WTC11 (cell line): ENCODE results near the gene PRKAR1B. TPM values are rescaled to one million over a fixed set of nuclear protein-coding genes. Genes with fewer than 3 reads are reported as not detected.
A peak's percentile ranks its signal among the peaks of the same experiment; 100 is the strongest.

ENCODE experiments used
- ATAC-seq: fragments of 200-7000 bp; cut with Tn5 transposase; 2 replicates; pipeline ENCODE4 v1.10.0; 2021; ENCODE audit warnings: mild to moderate bottlenecking, moderate library complexity
- CTCF ChIA-PET: fragments of 300-600 bp; sonication (Branson Sonifier 250); formaldehyde crosslinking; loops from one replicate; lab custom pipeline; 2021; ENCODE audit warnings: antibody characterized with exemption; lab: Charles Lee
- POLR2A ChIA-PET: fragments of 350-600 bp; sonication (Branson Sonifier 250); formaldehyde crosslinking; loops from one replicate; lab custom pipeline; 2021; ENCODE audit warnings: antibody characterized with exemption; lab: Charles Lee
- DNase-seq: peaks from one replicate; pipeline ENCODE4 v3.0.0; 2021; ENCODE audit warnings: low spot score
- H3K27ac Mint-ChIP-seq: 2 replicates; pipeline ENCODE4 v1.8.0; 2021; ENCODE audit warnings: mixed read lengths
- H3K27me3 Mint-ChIP-seq: 2 replicates; pipeline ENCODE4 v1.8.0; 2021; ENCODE audit warnings: low read depth, mild to moderate bottlenecking, moderate library complexity, mixed read lengths
- H3K36me3 Mint-ChIP-seq: 2 replicates; pipeline ENCODE4 v1.8.0; 2021; ENCODE audit warnings: mixed read lengths
- H3K4me1 Mint-ChIP-seq: 2 replicates; pipeline ENCODE4 v1.8.0; 2022; ENCODE audit warnings: mixed read lengths
- H3K4me3 Mint-ChIP-seq: 2 replicates; pipeline ENCODE4 v1.8.0; 2021; ENCODE audit warnings: mild to moderate bottlenecking, moderate library complexity, mixed read lengths
- H3K9me3 Mint-ChIP-seq: 2 replicates; pipeline ENCODE4 v1.8.0; 2021; ENCODE audit warnings: mixed read lengths
- ATF2 ChIP-seq: sonication (generic); formaldehyde crosslinking; IDR thresholded peaks from 2 replicates; pipeline ENCODE4 v1.8.1; 2022; ENCODE audit warnings: low read depth, missing genetic modification reagents, borderline replicate concordance
- CBFB ChIP-seq: sonication (generic); formaldehyde crosslinking; IDR thresholded peaks from 2 replicates; pipeline ENCODE4 v1.8.1; 2022; ENCODE audit warnings: mild to moderate bottlenecking, low read depth, missing genetic modification reagents
- CDX4 ChIP-seq: fragments of 250-450 bp; sonication (Bioruptor Pico); IDR thresholded peaks from 2 replicates; pipeline ENCODE4 v1.9.0; 2021; ENCODE audit warnings: moderate library complexity, mild to moderate bottlenecking, inconsistent platforms, borderline replicate concordance
- CTCF ChIP-seq: fragments of 200-600 bp; IDR thresholded peaks from 2 replicates; pipeline ENCODE4 v1.8.0; 2022; ENCODE audit warnings: antibody characterized with exemption
- ELF4 ChIP-seq: sonication (generic); formaldehyde crosslinking; IDR thresholded peaks from 2 replicates; pipeline ENCODE4 v1.8.1; 2022; ENCODE audit warnings: low read depth, mild to moderate bottlenecking, moderate library complexity, missing genetic modification reagents
- EMX1 ChIP-seq: fragments of 250-450 bp; sonication (Bioruptor Pico); IDR thresholded peaks from 2 replicates; pipeline ENCODE4 v1.8.0; 2021; ENCODE audit warnings: mild to moderate bottlenecking
- FOXJ3 ChIP-seq: sonication (generic); formaldehyde crosslinking; IDR thresholded peaks from 2 replicates; pipeline ENCODE4 v1.9.0; 2021; ENCODE audit warnings: missing genetic modification reagents, mild to moderate bottlenecking, borderline replicate concordance
- GTF2I ChIP-seq: fragments of 250-450 bp; sonication (Bioruptor Pico); conservative IDR thresholded peaks from 2 replicates; pipeline ENCODE4 v1.4.0; 2021; ENCODE audit warnings: mild to moderate bottlenecking
- JUN ChIP-seq: sonication (generic); formaldehyde crosslinking; IDR thresholded peaks from 2 replicates; pipeline ENCODE4 v1.8.0; 2023; ENCODE audit warnings: mild to moderate bottlenecking, missing genetic modification reagents
- KAT7 ChIP-seq: sonication (generic); formaldehyde crosslinking; IDR thresholded peaks from 2 replicates; pipeline ENCODE4 v1.8.1; 2023; ENCODE audit warnings: missing genetic modification reagents, mild to moderate bottlenecking, borderline replicate concordance
- NFATC4 ChIP-seq: fragments of 250-450 bp; sonication (Bioruptor Pico); IDR thresholded peaks from 2 replicates; pipeline ENCODE4 v1.9.0; 2021; ENCODE audit warnings: mild to moderate bottlenecking
- NR3C1 ChIP-seq: sonication (generic); formaldehyde crosslinking; conservative IDR thresholded peaks from 2 replicates; pipeline ENCODE4 v1.8.1; 2023; ENCODE audit warnings: low read depth, mild to moderate bottlenecking, missing genetic modification reagents
- OVOL2 ChIP-seq: fragments of 250-450 bp; sonication (Bioruptor Pico); IDR thresholded peaks from 2 replicates; pipeline ENCODE4 v1.9.0; 2021; ENCODE audit warnings: mild to moderate bottlenecking, borderline replicate concordance
- SOX15 ChIP-seq: fragments of 250-450 bp; sonication (Bioruptor Pico); IDR thresholded peaks from 2 replicates; pipeline ENCODE4 v1.9.0; 2021; ENCODE audit warnings: mild to moderate bottlenecking
- SP1 ChIP-seq: sonication (generic); formaldehyde crosslinking; conservative IDR thresholded peaks from 2 replicates; pipeline ENCODE4 v1.8.1; 2022; ENCODE audit warnings: missing genetic modification reagents
- TEAD1 ChIP-seq: sonication (generic); formaldehyde crosslinking; IDR thresholded peaks from 2 replicates; pipeline ENCODE4 v1.8.0; 2022; ENCODE audit warnings: mild to moderate bottlenecking, missing genetic modification reagents
- ZNF121 ChIP-seq: sonication (generic); formaldehyde crosslinking; IDR thresholded peaks from 2 replicates; pipeline ENCODE4 v1.8.0; 2023; ENCODE audit warnings: missing genetic modification reagents
- ZNF219 ChIP-seq: sonication (generic); formaldehyde crosslinking; IDR thresholded peaks from 2 replicates; pipeline ENCODE4 v1.8.0; 2023; ENCODE audit warnings: missing genetic modification reagents, mild to moderate bottlenecking, borderline replicate concordance
- ZNF263 ChIP-seq: sonication (generic); formaldehyde crosslinking; IDR thresholded peaks from 2 replicates; pipeline ENCODE4 v1.8.1; 2022; ENCODE audit warnings: low read depth, mild to moderate bottlenecking, moderate library complexity, missing genetic modification reagents
- ZNF671 ChIP-seq: fragments of 250-450 bp; sonication (Bioruptor Pico); IDR thresholded peaks from 2 replicates; pipeline ENCODE4 v1.8.0; 2021; ENCODE audit warnings: mild to moderate bottlenecking
- total RNA-seq: library from RNA; stranded (reverse); gene quantifications from 3 replicates; pipeline ENCODE4 v1.2.3, GENCODE V29; 2021
- TF ChIP-seq, protein P1 (sequence below): sonication (generic); formaldehyde crosslinking; IDR thresholded peaks from 2 replicates; pipeline ENCODE4 v1.8.0; 2022; ENCODE audit warnings: mild to moderate bottlenecking, missing genetic modification reagents
- TF ChIP-seq, protein P2 (sequence below): fragments of 250-450 bp; sonication (Bioruptor Pico); conservative IDR thresholded peaks from 2 replicates; pipeline ENCODE4 v1.9.0; 2021; ENCODE audit warnings: mild to moderate bottlenecking

PRKAR1B gene
- total RNA-seq, 1 experiment from 2014 or later, result 43.6 TPM

GRCh38 chr7:611281-611810 is 115.7 kb downstream of the PRKAR1B start:
- peak overlapping the region; percentile 93; the same call in 1 of the 2 replicates for H3K27ac Mint-ChIP-seq
- DNase-seq, result no peak
- no peak for TF ChIP-seq CTCF
- TF ChIP-seq ZNF219 (CRISPR knock-in tag), result no peak
- no peak for TF ChIP-seq ZNF671 (CRISPR knock-in tag)
- TF ChIP-seq SOX15 (CRISPR knock-in tag), result no peak
- TF ChIP-seq KAT7 (CRISPR knock-in tag), result no peak
- TF ChIP-seq NR3C1 (CRISPR knock-in tag), result no peak
- TF ChIP-seq, all 79 proteins: peak for 0
- Mint-ChIP-seq H3K27me3 (no peaks in the 10 kb centered on the region), H3K4me3 (no peak overlapping the region), H3K9me3 (peaks cover 4% of the 10 kb centered on the region; the same call in 1 of the 2 replicates), H3K36me3 (no peaks in the 10 kb centered on the region), H3K4me1 (peaks cover 8% of the 10 kb centered on the region)
- ChIA-PET CTCF (interaction anchor here (0.9 kb wide), 1 partner anchor 175 kb away, joined by 5 read pairs; no protein-coding TSS in a partner anchor), POLR2A (no interaction called here)
- no peak for ATAC-seq

DNA sequence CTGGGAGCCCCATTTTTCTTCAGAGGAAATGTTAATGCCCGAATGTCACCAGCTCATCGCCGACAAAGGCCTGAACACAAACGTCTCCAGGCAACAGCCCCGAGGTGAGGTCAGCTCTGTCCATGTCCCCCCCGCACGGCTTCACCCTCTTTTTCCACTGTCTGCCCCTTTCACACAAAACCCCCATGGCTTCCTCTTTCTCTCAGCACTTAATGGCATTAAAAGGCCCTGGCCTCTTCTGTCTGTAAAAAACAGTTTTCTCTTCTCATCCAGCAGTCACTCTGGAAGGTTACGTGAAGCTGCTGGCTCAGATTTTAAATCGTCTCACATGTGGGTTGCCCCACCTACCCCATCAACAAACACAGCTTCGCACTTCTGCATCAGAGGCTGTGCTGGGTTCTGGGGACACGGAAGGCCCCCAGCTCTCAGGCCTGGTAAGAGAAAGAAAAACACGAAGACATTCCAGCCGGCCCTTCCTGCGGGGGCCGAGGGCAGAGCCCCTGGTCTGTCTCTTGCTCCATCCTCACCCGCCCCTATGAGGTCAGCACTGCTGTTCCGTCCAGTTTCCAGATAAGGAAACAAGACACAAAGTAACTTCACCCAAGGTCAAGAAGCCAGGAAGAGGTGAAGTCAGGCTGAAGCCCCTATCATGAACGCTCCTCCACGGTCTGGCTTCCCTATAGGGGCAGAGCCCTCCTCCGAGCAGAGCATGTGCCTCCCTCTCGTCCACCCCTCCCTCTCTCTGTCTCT is 116.4 kb downstream of the PRKAR1B start:
- no peak overlapping the region for H3K4me3 Mint-ChIP-seq
- peak overlapping the region; percentile 93 for H3K27ac Mint-ChIP-seq
- ChIA-PET POLR2A (no interaction called here), CTCF (interaction anchor here (0.7 to 0.9 kb wide), 2 partner anchors 55 to 176 kb away, joined by 3 to 5 read pairs; no protein-coding TSS in a partner anchor)
- no peak for DNase-seq
- peaks cover 8% of the 10 kb centered on the region for H3K4me1 Mint-ChIP-seq
- H3K9me3 Mint-ChIP-seq, result peaks cover 4% of the 10 kb centered on the region; the same call in 1 of the 2 replicates
- TF ChIP-seq NFATC4 (no peak), ELF4 (no peak), TEAD1 (CRISPR knock-in tag) (no peak), JUN (CRISPR knock-in tag) (no peak), CDX4 (no peak), ZNF263 (CRISPR knock-in tag) (no peak), SP1 (no peak), ZNF121 (CRISPR knock-in tag) (no peak), NR3C1 (CRISPR knock-in tag) (no peak), KAT7 (CRISPR knock-in tag) (no peak), GTF2I (no peak), EMX1 (CRISPR knock-in tag) (no peak), FOXJ3 (CRISPR knock-in tag) (no peak), OVOL2 (CRISPR knock-in tag) (no peak), ZNF219 (CRISPR knock-in tag) (no peak), CBFB (CRISPR knock-in tag) (no peak), ZNF671 (CRISPR knock-in tag) (no peak), ATF2 (no peak)
- TF ChIP-seq, protein P1, sequence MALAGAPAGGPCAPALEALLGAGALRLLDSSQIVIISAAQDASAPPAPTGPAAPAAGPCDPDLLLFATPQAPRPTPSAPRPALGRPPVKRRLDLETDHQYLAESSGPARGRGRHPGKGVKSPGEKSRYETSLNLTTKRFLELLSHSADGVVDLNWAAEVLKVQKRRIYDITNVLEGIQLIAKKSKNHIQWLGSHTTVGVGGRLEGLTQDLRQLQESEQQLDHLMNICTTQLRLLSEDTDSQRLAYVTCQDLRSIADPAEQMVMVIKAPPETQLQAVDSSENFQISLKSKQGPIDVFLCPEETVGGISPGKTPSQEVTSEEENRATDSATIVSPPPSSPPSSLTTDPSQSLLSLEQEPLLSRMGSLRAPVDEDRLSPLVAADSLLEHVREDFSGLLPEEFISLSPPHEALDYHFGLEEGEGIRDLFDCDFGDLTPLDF, result no peak
- TF ChIP-seq, protein P2, sequence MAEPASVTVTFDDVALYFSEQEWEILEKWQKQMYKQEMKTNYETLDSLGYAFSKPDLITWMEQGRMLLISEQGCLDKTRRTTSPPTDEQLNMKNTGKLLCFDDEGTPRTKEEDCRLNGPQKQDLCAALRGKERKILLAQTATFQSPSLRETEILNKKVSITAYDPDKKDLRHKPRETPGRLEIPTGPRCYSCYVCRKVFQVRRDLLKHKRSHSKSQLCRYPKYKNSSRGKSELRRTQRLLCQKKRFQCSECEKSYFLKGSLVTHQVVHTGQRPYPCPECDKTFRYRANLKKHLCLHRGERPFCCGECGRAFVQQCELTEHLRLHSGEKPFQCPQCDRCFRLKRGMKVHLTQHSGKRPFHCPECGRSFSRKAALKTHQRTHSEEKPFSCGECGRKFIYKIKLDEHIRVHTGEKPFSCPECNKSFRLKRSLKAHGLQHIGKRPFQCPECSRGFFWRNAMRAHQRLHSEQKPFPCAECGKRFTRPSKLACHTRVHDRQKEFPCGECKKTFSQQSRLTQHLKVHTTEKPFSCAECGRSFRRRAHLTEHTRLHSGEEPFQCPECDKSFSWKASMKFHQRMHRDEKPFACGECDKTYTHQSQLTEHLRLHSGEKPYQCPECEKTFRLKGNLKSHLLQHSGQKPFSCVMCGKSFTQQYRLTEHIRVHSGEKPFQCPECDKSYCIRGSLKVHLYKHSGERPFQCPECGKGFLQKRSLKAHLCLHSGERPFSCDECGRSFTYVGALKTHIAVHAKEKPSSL, result no peak
- no peaks in the 10 kb centered on the region for H3K27me3 Mint-ChIP-seq
- H3K36me3 Mint-ChIP-seq, result no peaks in the 10 kb centered on the region; the same call in 1 of the 2 replicates
- no peak for ATAC-seq
